Measurements from ENCODE around the gene SNX5. TPM values are rescaled to one million over a fixed set of nuclear protein-coding genes. Genes with fewer than 3 reads are reported as not detected.

SNX5 gene
- total and polyA plus RNA-seq, 2 of the 13 experiments (the other 11 are each of a cell fraction or from before 2014, with no cell fraction given), result 664 to 1,040 TPM

DNA sequence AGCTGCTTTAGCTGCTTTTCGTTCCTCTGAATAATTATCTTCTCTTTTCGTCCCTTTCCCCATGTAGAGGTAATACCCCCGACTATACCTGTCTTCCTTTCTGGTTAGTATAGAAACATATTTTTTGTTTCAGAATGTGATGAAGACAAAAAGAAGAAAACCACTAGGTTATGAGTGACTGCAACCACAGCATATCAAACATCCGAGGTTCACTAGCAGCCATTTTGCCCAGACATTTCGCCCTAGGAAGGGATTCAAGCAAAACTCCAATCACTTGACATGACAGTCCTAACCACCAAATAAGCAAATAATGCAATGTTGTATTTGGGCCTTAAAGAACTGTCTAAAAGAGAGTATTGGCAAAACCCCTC lies 9.4 kb downstream of the SNX5 start (continued):
- TF ChIP-seq MLXIP (CRISPR knock-in tag; IDR thresholded peaks at IDR 0.05; ENCODE audit: borderline replicate concordance), result 0 out of 2 replicates have a peak, but pooled peaks have one; percentile 8
- 0 out of 2 replicates have a peak, but pooled peaks have one; percentile 15 for TF ChIP-seq PRDM15 (CRISPR knock-in tag; IDR thresholded peaks at IDR 0.05)
- 0 out of 2 replicates have a peak, but pooled peaks have one; percentile 6 for TF ChIP-seq SMYD3 (CRISPR knock-in tag; IDR thresholded peaks at IDR 0.05)
- no peak for TF ChIP-seq NCOR1 (IDR thresholded peaks at IDR 0.05; ENCODE audit: borderline replicate concordance, low read length)
- no peak for TF ChIP-seq E2F5 (CRISPR knock-in tag; conservative IDR thresholded peaks at IDR 0.05)
- no peak for TF ChIP-seq ZNF878 (CRISPR knock-in tag; IDR thresholded peaks at IDR 0.05)
- no peak for TF ChIP-seq ONECUT2 (CRISPR knock-in tag; IDR thresholded peaks at IDR 0.05)
- TF ChIP-seq SKIL (CRISPR knock-in tag; IDR thresholded peaks at IDR 0.05; ENCODE audit: borderline replicate concordance), result no peak
- no peak for TF ChIP-seq RBFOX2 (IDR thresholded peaks at IDR 0.05; ENCODE audit: low read depth, low read length)
- TF ChIP-seq ZNF343 (CRISPR knock-in tag; IDR thresholded peaks at IDR 0.05), result no peak
- TF ChIP-seq ZNF619 (CRISPR knock-in tag; IDR thresholded peaks at IDR 0.05), result no peak
- peak; percentile 86; the same call in 1 of the 2 replicates for TF ChIP-seq FOXO4 (CRISPR knock-in tag; conservative IDR thresholded peaks at IDR 0.05)
- no peak for TF ChIP-seq ZNF510 (CRISPR knock-in tag; IDR thresholded peaks at IDR 0.05; ENCODE audit: low read depth)
- TF ChIP-seq ZFY (CRISPR knock-in tag; IDR thresholded peaks at IDR 0.05), result peak; percentile 12; the same call in 1 of the 2 replicates
